Measurements from ENCODE around the gene MYL4. TPM values are rescaled to one million over a fixed set of nuclear protein-coding genes. Genes with fewer than 3 reads are reported as not detected.

Gene MYL4
- total and polyA plus RNA-seq, 2 of the 8 experiments (the other 6 are each of a cell fraction or from before 2014, with no cell fraction given) = 0.12 TPM; not detected in 1

GRCh38 chr17:47204722-47205418 is 4.3 kb upstream of the MYL4 start:
- TF ChIP-seq ASH2L (IDR thresholded peaks at IDR 0.05; ENCODE audit: low read length) = no peak
- no peak for TF ChIP-seq EZH2 (IDR thresholded peaks at IDR 0.05; ENCODE audit: low read depth, low read length, severe bottlenecking)
- TF ChIP-seq CBX8 (IDR thresholded peaks at IDR 0.05; ENCODE audit: borderline replicate concordance, low read depth, low read length) = no peak
- peak overlapping the region; percentile 77 for H2AFZ ChIP-seq (ENCODE audit: low read length)
- DNase-seq (ENCODE audit: low read depth in 1 of 2, low spot score in 2 of 2) = no peak

More at GRCh38 chr17:47204722-47205418, 4.3 kb upstream of the MYL4 start:
- Histone ChIP-seq H4K20me1 (replicated peaks in 1 of 2; ENCODE audit: control insufficient read depth in 1 of 2, insufficient read depth in 2 of 2, low read length in 2 of 2) (no peaks in the 10 kb centered on the region), H2BK12ac (ENCODE audit: low read depth, low read length) (no peak overlapping the region), H2BK15ac (ENCODE audit: low read length) (no peak overlapping the region), H4K5ac (ENCODE audit: insufficient read length, low read depth, low read length) (no peak overlapping the region), H3K4me1 (replicated peaks in 1 of 4; ENCODE audit: control insufficient read depth in 3 of 4, insufficient read depth in 4 of 4, low read length in 3 of 4) (peaks cover 0 to 3% (median 1%) of the 10 kb centered on the region in 4 experiments; a peak in 2 of 7 replicates), H3K23ac (ENCODE audit: insufficient read length) (no peak overlapping the region), H3K9ac (replicated peaks in 1 of 4; ENCODE audit: extremely low read depth in 1 of 4, low read depth in 3 of 4, low read length in 3 of 4) (no peak overlapping the region), H4K91ac (replicated peaks; ENCODE audit: insufficient read length, low read length) (no peak overlapping the region), H3K36me3 (ENCODE audit: control insufficient read depth in 2 of 4, insufficient read depth in 4 of 4, low read length in 3 of 4) (no peaks in the 10 kb centered on the region), H3K9me3 (ENCODE audit: insufficient read depth in 2 of 2, low read depth in 1 of 2, low read length in 1 of 2) (no peaks in the 10 kb centered on the region), H3K56ac (replicated peaks; ENCODE audit: insufficient read length, low read depth, low read length) (no peak overlapping the region), H3K4me3 (ENCODE audit: extremely low read depth in 1 of 4, insufficient read depth in 2 of 4, low read depth in 3 of 4, low read length in 4 of 4) (no peak overlapping the region), H3K27me3 (replicated peaks in 1 of 4; ENCODE audit: control insufficient read depth in 3 of 4, extremely low read depth in 1 of 4, insufficient read depth in 3 of 4, low read length in 3 of 4) (no peaks in the 10 kb centered on the region; a peak in 1 of 7 replicates), H4K8ac (ENCODE audit: extremely low read depth, insufficient read depth, low read length) (no peak overlapping the region), H2AK5ac (ENCODE audit: low read depth, low read length) (no peak overlapping the region), H2BK20ac (ENCODE audit: low read length) (no peak overlapping the region), H3K23me2 (ENCODE audit: low read depth, low read length) (peaks cover 2% of the 10 kb centered on the region; the same call in 1 of the 2 replicates), H3K79me1 (ENCODE audit: low read depth, low read length) (no peaks in the 10 kb centered on the region), H3K4ac (replicated peaks; ENCODE audit: insufficient read length, low read depth, low read length) (no peak overlapping the region), H3K18ac (ENCODE audit: extremely low read depth, low read length) (no peak overlapping the region), H2BK120ac (replicated peaks; ENCODE audit: low read depth, low read length) (no peak overlapping the region), H3K27ac (ENCODE audit: low read depth, low read length) (no peak overlapping the region), H3K14ac (ENCODE audit: insufficient read length) (no peak overlapping the region), H3K79me2 (ENCODE audit: control insufficient read depth in 1 of 2, insufficient read depth in 2 of 2, low read length in 2 of 2) (no peaks in the 10 kb centered on the region), H3K4me2 (ENCODE audit: insufficient read depth in 1 of 2, low read depth in 2 of 2, low read length in 2 of 2) (peak overlapping the region in 1 of 2 experiments; percentile 6; a peak in 1 of 4 replicates), H2BK5ac (ENCODE audit: low read depth, low read length) (no peak overlapping the region)
- WGBS, 2 experiments (ENCODE audit: extremely low coverage in 1 of 2, insufficient coverage in 1 of 2, insufficient read length in 1 of 2, insufficient replicate concordance in 2 of 2, low coverage in 1 of 2, low lambda C conversion rate in 2 of 2, missing lambda C conversion rate in 1 of 2) = 82% methylated on average over 6 of the region's 6 CpGs; no CpG with 5 or more reads in 1 of the 2 experiments
- ChIA-PET CTCF (ENCODE audit: partially characterized antibody) (no interaction called here), POLR2A (ENCODE audit: partially characterized antibody) (interaction anchor here (0.9 kb wide), 1 partner anchor 119 kb away, joined by 3 read pairs; the partner anchor contains the start of gene EFCAB13)
- no peak for FAIRE-seq
